GM10248 (cell line): ENCODE results near the gene PLPP3.

Experiments used
- CTCF ChIA-PET: fragments of 300-600 bp; sonication (Branson Sonifier 250); formaldehyde crosslinking; extraction: SDS; loops from one replicate; lab custom pipeline; 2021; ENCODE audit warnings: antibody characterized with exemption; lab: Yijun Ruan, JAX
- POLR2A ChIA-PET: fragments of 350-650 bp; sonication (Branson Sonifier 250); formaldehyde crosslinking; extraction: SDS; loops from one replicate; lab custom pipeline; 2020; ENCODE audit warnings: antibody characterized with exemption; lab: Yijun Ruan, JAX
- DNase-seq: peaks from one replicate; pipeline ENCODE4 v3.0.0; 2012; ENCODE audit errors: extremely low spot score
- CTCF ChIP-seq: IDR thresholded peaks from 2 replicates; pipeline ENCODE4 v1.5.1; 2012; ENCODE audit warnings: mild to moderate bottlenecking, low read depth; ENCODE audit errors: extremely low read depth, missing control alignments, control extremely low read depth

The PLPP3 gene

GRCh38 chr1:56583957-56584468, 4.7 kb upstream of the PLPP3 start:
- CTCF ChIA-PET, result interaction anchor here (0.8 to 4.6 kb wide), 27 partner anchors 7 to 1639 kb away, joined by 3 to 35 read pairs (median 5); no protein-coding TSS in a partner anchor
- POLR2A ChIA-PET, result no interaction called here
- TF ChIP-seq CTCF, result no peak
- DNase-seq, result no peak

- TF ChIP-seq CTCF, result no peak
- CTCF ChIA-PET, result interaction anchor here (1.5 to 2.1 kb wide), 2 partner anchors 13 to 1205 kb away, joined by 4 to 5 read pairs; no protein-coding TSS in a partner anchor
- DNase-seq, result no peak
- POLR2A ChIA-PET, result no interaction called here
Measured at GRCh38 chr1:56580771-56581170, 1.4 kb upstream of the PLPP3 start.

DNA sequence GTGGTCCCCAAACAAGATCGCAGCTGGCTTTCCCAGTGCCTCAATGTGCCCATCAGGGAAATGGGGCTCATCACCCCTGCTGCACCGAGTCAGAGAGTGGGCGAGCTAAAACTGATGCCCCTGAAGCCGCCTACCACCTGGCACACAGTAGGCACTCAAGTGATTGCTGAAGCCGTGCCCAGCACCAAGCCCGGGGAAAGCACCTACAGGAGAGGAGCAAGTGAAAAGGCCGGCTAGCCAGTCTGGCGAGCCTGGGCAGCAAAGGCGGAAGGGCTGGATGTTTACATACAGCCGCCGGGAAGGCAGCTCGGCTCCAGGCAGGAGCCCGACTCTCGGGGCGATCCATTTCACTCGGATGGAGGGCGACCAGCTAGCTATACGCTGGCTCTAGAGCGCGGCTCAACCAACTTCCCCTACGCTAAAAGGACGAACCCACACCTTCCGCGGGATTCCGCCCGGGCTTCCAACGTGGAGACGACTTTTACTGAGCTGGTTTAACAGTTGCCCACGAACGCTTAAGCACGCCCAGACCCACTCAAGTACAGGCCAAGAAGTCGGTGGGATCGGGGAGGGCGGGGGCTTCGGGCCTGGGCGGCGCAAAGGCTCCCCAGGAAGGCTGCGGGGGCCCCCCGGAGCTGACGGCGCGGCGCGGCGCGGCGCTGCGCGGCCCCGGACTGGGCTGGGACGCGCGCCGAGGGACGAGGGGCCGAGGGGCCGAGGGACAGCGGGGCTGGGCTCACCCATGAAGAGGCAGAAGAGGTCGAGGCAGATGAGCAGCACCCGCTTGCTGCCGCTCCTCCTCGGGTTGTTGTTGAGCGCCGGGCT, 1.0 kb downstream of the PLPP3 start:
- no peak for TF ChIP-seq CTCF
- DNase-seq, result peak; percentile 38
- ChIA-PET CTCF (interaction anchor here (0.7 to 2.1 kb wide), 2 partner anchors 16 to 1203 kb away, joined by 3 to 5 read pairs; no protein-coding TSS in a partner anchor), POLR2A (no interaction called here)

- no peak for DNase-seq
- POLR2A ChIA-PET, result no interaction called here
- TF ChIP-seq CTCF, result no peak
- CTCF ChIA-PET, result interaction anchor here (0.7 to 1.6 kb wide), 6 partner anchors 8 to 1294 kb away, joined by 3 to 14 read pairs (median 3); no protein-coding TSS in a partner anchor
Measured at GRCh38 chr1:56577406-56578137, 1.8 kb downstream of the PLPP3 start.

DNA sequence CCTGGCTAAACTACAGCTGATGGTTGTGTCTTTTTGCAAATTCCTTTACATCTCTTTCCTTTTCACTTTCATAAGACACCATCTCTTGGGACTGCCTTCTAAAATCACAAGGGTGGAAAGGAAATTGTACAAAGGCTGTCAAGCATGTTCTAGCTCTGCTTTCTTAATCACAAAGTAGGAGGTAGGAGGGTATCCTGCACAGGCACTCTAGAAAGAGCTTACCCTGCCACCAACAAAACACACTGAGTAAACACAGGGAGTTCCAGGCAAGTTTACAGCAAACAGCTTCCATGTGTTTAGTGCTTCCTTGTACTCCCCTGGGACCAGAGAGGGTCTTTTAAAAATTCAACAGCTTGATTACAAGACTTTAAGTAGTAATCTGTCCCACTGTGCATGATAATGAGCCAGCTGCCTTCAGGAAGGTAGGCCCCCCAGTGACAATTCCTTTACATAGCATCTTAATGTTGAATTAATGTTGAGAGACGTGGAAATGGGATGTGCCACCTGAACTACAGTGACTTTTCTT, 2.4 kb downstream of the PLPP3 start:
- CTCF ChIA-PET, result interaction anchor here (0.8 to 1.6 kb wide), 6 partner anchors 9 to 1293 kb away, joined by 3 to 14 read pairs (median 3); no protein-coding TSS in a partner anchor
- POLR2A ChIA-PET, result no interaction called here
- TF ChIP-seq CTCF, result peak; percentile 27
- peak; percentile 20 for DNase-seq

- ChIA-PET CTCF (interaction anchor here (1.0 to 2.4 kb wide), 4 partner anchors 9 to 96 kb away, joined by 3 to 16 read pairs (median 4); no protein-coding TSS in a partner anchor), POLR2A (no interaction called here)
- TF ChIP-seq CTCF, result no peak
- no peak for DNase-seq
Measured at GRCh38 chr1:56575865-56576264, 3.5 kb downstream of the PLPP3 start.
